BE2C (cell line): ENCODE results near the gene SHE.
A peak's percentile ranks its signal among the peaks of the same experiment; 100 is the strongest.

Experiments used
- DNase-seq: peaks from one replicate; pipeline ENCODE4 v3.0.0-alpha.2; 2020
- H3K27me3 ChIP-seq: fragments of 250-450 bp; sonication (Bioruptor Pico); 2 replicates; pipeline ENCODE4 v1.5.1; 2020; ENCODE audit warnings: mild to moderate bottlenecking
- H3K36me3 ChIP-seq: fragments of 250-450 bp; sonication (Bioruptor Pico); 2 replicates; pipeline ENCODE4 v1.5.1; 2020; ENCODE audit warnings: mild to moderate bottlenecking
- H3K4me1 ChIP-seq: fragments of 250-450 bp; sonication (Bioruptor Pico); 2 replicates; pipeline ENCODE4 v1.5.1; 2020
- H3K4me3 ChIP-seq: 2 replicates; pipeline ENCODE4 v1.5.1; 2011; ENCODE audit warnings: low read depth, low read length
- H3K9me3 ChIP-seq: fragments of 250-450 bp; sonication (Bioruptor Pico); 2 replicates; pipeline ENCODE4 v1.5.1; 2020
- CTCF ChIP-seq: IDR thresholded peaks from 2 replicates; pipeline ENCODE4 v1.5.1; 2012; ENCODE audit warnings: mild to moderate bottlenecking, low read depth, low read length

Gene SHE

DNA sequence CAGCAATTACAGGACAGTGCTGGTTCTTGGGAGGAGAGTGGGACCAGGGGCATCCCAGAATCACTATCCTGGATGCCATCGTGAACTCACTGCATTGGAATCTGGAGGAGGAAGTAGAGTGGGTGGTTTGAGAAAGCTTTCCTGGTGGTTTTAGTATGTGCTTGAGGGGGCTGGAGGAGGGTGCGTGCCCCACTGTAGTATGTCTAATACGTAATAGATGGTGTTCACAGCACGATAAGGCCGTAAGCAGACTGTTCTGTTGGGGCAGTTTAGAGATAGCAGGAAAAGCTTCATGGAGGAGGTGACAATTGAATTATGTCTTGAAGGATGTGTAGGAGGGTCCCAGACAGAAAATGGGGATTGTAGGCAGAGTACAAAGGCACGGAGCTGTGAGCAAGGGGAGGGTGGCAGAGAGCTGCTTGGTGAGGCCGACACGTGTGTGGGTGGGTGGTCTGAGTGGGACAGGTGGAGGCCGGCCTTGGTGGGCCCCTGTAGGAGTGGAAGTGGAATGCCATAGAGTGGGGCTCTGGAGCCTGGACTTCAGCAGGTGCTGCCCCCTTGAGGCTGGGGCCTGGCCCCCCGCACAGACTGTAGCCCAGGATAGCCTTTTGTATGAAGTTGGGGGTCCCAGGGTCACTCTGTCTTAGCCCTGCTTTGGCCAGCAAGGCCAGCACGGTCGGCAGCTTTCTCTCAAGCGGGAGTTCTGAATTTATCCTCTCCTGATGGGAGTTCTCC, 60.0 kb downstream of the SHE start:
- H3K27me3 ChIP-seq = no peaks in the 10 kb centered on the region
- peak; percentile 56 for TF ChIP-seq CTCF
- H3K4me3 ChIP-seq = no peak overlapping the region
- no peak for DNase-seq
- no peaks in the 10 kb centered on the region for H3K4me1 ChIP-seq
- no peaks in the 10 kb centered on the region for H3K9me3 ChIP-seq
- no peaks in the 10 kb centered on the region for H3K36me3 ChIP-seq

DNA sequence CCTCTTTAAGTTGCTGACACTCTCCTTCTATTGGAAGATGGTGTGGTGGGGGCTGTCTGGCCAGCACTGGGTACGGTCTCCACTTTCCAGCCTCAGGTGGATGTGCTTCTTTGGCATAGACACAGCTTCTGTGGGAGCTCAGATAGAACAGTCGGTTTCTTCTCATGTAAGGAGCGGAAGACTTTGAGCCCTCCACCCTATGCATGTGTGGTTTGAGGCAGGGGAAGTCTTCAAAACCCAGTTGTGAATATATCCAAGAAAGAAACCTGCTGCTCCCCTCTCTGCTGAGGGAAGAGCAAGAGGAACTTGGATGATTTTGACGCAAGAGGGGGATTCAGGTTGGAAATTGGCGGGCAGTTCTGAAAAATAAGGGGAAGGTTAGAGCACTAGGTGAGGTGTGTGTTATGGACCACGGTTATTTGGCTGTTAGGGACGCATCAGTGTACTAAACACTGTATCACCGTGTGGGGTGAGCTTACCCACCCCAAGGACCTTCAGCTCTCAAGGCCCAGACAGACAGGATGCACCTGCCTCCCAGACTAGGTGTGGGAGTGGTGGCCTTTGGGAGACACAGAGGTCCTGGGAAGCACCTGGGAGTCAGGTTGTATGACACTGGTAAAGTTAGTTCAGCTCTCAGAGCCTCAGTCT, 60.8 kb downstream of the SHE start:
- H3K4me3 ChIP-seq = no peak overlapping the region
- H3K36me3 ChIP-seq = no peaks in the 10 kb centered on the region
- no peaks in the 10 kb centered on the region for H3K4me1 ChIP-seq
- no peak for DNase-seq
- H3K27me3 ChIP-seq = no peaks in the 10 kb centered on the region
- TF ChIP-seq CTCF = no peak
- no peaks in the 10 kb centered on the region for H3K9me3 ChIP-seq

- H3K27me3 ChIP-seq = no peaks in the 10 kb centered on the region
- H3K9me3 ChIP-seq = no peaks in the 10 kb centered on the region
- H3K36me3 ChIP-seq = no peaks in the 10 kb centered on the region
- H3K4me3 ChIP-seq = no peak overlapping the region
- no peak for TF ChIP-seq CTCF
- no peaks in the 10 kb centered on the region for H3K4me1 ChIP-seq
- no peak for DNase-seq
Observed at GRCh38 chr1:154440036-154440804, 62.0 kb downstream of the SHE start.

GRCh38 chr1:154436433-154436832, 65.8 kb downstream of the SHE start:
- Histone ChIP-seq H3K27me3 (no peaks in the 10 kb centered on the region), H3K9me3 (no peaks in the 10 kb centered on the region), H3K4me3 (no peak overlapping the region), H3K36me3 (no peaks in the 10 kb centered on the region), H3K4me1 (no peaks in the 10 kb centered on the region; the same call in 1 of the 2 replicates)
- DNase-seq = no peak
- no peak for TF ChIP-seq CTCF

DNA sequence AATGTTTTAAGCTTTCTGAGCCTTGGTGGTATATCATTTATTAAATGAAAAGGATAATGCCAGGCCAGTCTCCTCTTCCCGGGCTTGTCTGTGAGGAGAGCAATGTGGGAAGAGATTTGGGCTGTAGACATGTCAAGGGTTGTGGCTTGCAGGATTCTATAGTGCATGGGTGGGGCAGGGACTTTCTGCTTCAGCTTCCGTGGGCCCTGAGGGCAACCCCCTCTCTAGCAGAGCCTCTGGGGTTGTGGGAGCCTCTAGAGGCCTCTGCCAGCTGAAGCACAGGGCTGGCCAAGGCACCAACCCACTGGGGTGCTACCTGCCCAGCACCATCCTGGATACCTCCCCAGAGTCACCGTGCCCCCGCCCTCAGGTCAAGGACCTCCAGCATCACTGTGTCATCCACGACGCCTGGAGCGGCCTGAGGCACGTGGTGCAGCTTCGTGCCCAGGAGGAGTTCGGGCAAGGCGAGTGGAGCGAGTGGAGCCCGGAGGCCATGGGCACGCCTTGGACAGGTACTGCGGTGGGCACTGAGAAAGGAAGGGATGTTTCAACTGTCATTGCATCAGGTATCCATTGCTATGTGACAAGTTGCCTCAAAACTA, 66.5 kb downstream of the SHE start:
- no peak for DNase-seq
- Histone ChIP-seq H3K4me3 (no peak overlapping the region), H3K27me3 (no peaks in the 10 kb centered on the region), H3K9me3 (no peaks in the 10 kb centered on the region), H3K4me1 (peaks cover 2% of the 10 kb centered on the region), H3K36me3 (no peaks in the 10 kb centered on the region)
- no peak for TF ChIP-seq CTCF
